PC-9 (cell line): ENCODE measurements around the gene GFPT1. TPM values are rescaled to one million over a fixed set of nuclear protein-coding genes. Genes with fewer than 3 reads are reported as not detected.

Source experiments
- BruUV-seq: library from RNA; stranded (reverse); fragments of 400-500 nt; replicated peaks from 2 replicates; lab custom pipeline; 2021; lab: Mats Ljungman, UMichigan
- CTCF ChIA-PET: fragments of 300-600 bp; sonication (Branson Sonifier 250); formaldehyde crosslinking; loops from one replicate; lab custom pipeline; 2022; ENCODE audit warnings: antibody characterized with exemption; lab: Charles Lee
- POLR2A ChIA-PET: fragments of 300-600 bp; sonication (Branson Sonifier 250); formaldehyde crosslinking; loops from one replicate; lab custom pipeline; 2022; ENCODE audit warnings: antibody characterized with exemption; ENCODE audit not compliant: unreplicated experiment; lab: Charles Lee
- DNase-seq, 2 experiments: peaks; one replicate each; pipeline versions ENCODE4 v3.0.0 to v3.0.0-alpha.2; 2015 to 2022; ENCODE audit warnings: mixed read lengths in 1 of 2
- H2AFZ ChIP-seq: fragments of 200-600 bp; sonication (generic); 2 replicates; pipeline ENCODE4 v1.8.1; 2017; ENCODE audit warnings: antibody characterized with exemption
- H3F3A ChIP-seq: fragments of 200-600 bp; sonication (generic); 2 replicates; pipeline ENCODE4 v1.8.1; 2017; ENCODE audit warnings: antibody characterized with exemption, mild to moderate bottlenecking, low read depth; ENCODE audit not compliant: insufficient read depth
- H3K27ac ChIP-seq: fragments of 200-600 bp; sonication (generic); 2 replicates; pipeline ENCODE4 v1.6.1; 2016; ENCODE audit warnings: mixed run types
- H3K27me3 ChIP-seq: fragments of 200-600 bp; sonication (generic); 2 replicates; pipeline ENCODE4 v1.6.1; 2016; ENCODE audit warnings: low read depth, mixed run types; ENCODE audit not compliant: insufficient read depth
- H3K36me3 ChIP-seq: fragments of 200-600 bp; sonication (generic); 2 replicates; pipeline ENCODE4 v1.6.1; 2016; ENCODE audit warnings: low read depth, mixed run types
- H3K4me1 ChIP-seq: fragments of 200-600 bp; sonication (generic); replicated peaks from 2 replicates; pipeline ENCODE4 v1.6.1; 2016; ENCODE audit warnings: mixed run types; ENCODE audit not compliant: insufficient read depth
- H3K4me2 ChIP-seq: fragments of 200-600 bp; sonication (generic); 2 replicates; pipeline ENCODE4 v1.6.1; 2017; ENCODE audit warnings: mixed run types
- H3K4me3 ChIP-seq: fragments of 200-600 bp; sonication (generic); 2 replicates; pipeline ENCODE4 v1.6.1; 2016; ENCODE audit warnings: mixed run types
- H3K79me2 ChIP-seq: fragments of 200-600 bp; sonication (generic); 2 replicates; pipeline ENCODE4 v1.6.1; 2017; ENCODE audit warnings: low read depth, mixed run types
- H3K9me2 ChIP-seq: fragments of 200-600 bp; sonication (generic); 2 replicates; pipeline ENCODE4 v1.8.1; 2017; ENCODE audit warnings: mild to moderate bottlenecking; ENCODE audit not compliant: insufficient read depth
- H3K9me3 ChIP-seq: fragments of 200-600 bp; sonication (generic); 2 replicates; pipeline ENCODE4 v1.8.1; 2016; ENCODE audit warnings: low read depth; ENCODE audit not compliant: insufficient read depth
- H4K20me1 ChIP-seq: fragments of 200-600 bp; sonication (generic); 2 replicates; pipeline ENCODE4 v1.8.1; 2017; ENCODE audit not compliant: insufficient read depth
- EZH2 ChIP-seq: fragments of 200-600 bp; sonication (generic); IDR thresholded peaks from 2 replicates; pipeline ENCODE4 v1.8.0; 2017; ENCODE audit warnings: antibody characterized with exemption, low read depth
- intact Hi-C: fragments of 100-400 bp; cut with micrococcal nuclease; formaldehyde crosslinking; loops from one replicate; pipeline ENCODE4 v1.10.0; 2022; ENCODE audit not compliant: unreplicated experiment
- total RNA-seq: library from RNA; stranded (reverse); gene quantifications from 2 replicates; pipeline ENCODE4 v1.2.3, GENCODE V29; 2021
- TF ChIP-seq, protein P1 (sequence below): fragments of 200-600 bp; sonication (generic); conservative IDR thresholded peaks from 2 replicates; pipeline ENCODE4 v1.6.1; 2017; ENCODE audit warnings: mixed run types, antibody characterized with exemption, mild to moderate bottlenecking, moderate library complexity

Gene GFPT1
- total RNA-seq, 1 experiment from 2014 or later: 58.3 TPM

DNA sequence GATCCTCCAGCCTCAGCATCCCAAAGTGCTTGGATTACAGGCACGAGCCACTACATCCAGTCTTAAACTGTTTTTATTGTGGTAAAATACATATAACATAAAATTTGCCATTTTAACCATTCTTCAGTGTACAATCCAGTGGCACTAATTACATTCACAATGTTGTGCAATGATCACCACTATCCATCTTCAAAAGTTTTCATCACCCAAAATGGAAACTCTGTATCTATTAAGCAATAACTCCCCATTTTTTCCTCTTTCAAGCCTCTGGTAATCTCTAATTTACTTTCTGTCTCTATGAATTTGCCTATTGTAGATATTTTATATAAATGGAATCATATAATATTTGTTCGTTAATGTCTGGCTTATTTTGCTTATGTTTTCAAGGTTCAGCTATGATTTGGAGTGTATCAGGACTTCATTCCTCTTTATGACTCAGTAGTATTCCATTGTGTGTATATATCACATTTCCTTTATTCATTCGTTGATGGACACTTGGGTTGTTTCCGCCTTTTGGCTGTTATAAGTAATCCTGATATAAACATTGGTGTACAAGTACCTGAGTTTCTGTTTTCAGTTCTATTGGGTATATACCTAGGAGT, 71.8 kb downstream of the GFPT1 start:
- no peak overlapping the region for H3K4me2 ChIP-seq
- TF ChIP-seq EZH2: no peak
- H3K9me2 ChIP-seq: no peaks in the 10 kb centered on the region
- H3F3A ChIP-seq: peaks cover 8% of the 10 kb centered on the region; the same call in 1 of the 2 replicates
- H3K27ac ChIP-seq: no peak overlapping the region
- CTCF ChIA-PET: no interaction called here
- H3K4me1 ChIP-seq: no peaks in the 10 kb centered on the region
- POLR2A ChIA-PET: interaction anchor here (0.6 to 0.7 kb wide), 2 partner anchors 99 to 345 kb away, joined by 3 to 4 read pairs; no protein-coding TSS in a partner anchor
- no peaks in the 10 kb centered on the region; the same call in 1 of the 2 replicates for H4K20me1 ChIP-seq
- no peaks in the 10 kb centered on the region for H3K79me2 ChIP-seq
- no peak overlapping the region for H3K4me3 ChIP-seq
- H3K36me3 ChIP-seq: no peaks in the 10 kb centered on the region
- no peak for DNase-seq
- no TSS peak for BruUV-seq
- no peaks in the 10 kb centered on the region; the same call in 1 of the 2 replicates for H3K9me3 ChIP-seq
- H3K27me3 ChIP-seq: no peaks in the 10 kb centered on the region
- no peak overlapping the region for H2AFZ ChIP-seq
- intact Hi-C loops: no loop called here

DNA sequence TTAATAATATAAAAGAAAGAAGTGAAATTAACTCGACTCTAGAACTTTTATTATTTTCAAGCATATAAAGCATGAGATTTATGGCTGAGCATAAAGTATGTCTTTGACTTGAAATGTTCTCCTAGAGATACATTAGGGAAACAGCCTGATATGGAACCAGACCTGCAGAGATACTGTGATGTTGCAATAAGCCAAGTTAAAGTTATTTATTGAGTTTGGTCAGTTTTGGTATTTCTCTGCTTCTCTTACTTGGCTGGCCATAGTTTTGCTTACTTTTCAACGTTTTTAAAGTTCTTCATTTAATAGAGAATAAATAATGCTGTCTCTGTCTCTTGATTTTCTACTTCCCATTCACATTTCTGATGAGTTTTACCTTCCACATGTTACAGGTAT, 76.0 kb downstream of the GFPT1 start:
- intact Hi-C loops: no loop called here
- Histone ChIP-seq H4K20me1 (no peaks in the 10 kb centered on the region), H2AFZ (no peak overlapping the region), H3F3A (peaks cover 15% of the 10 kb centered on the region; the same call in 1 of the 2 replicates), H3K36me3 (no peaks in the 10 kb centered on the region), H3K4me2 (no peak overlapping the region), H3K9me2 (no peaks in the 10 kb centered on the region), H3K79me2 (no peaks in the 10 kb centered on the region), H3K27me3 (peaks cover 8% of the 10 kb centered on the region), H3K27ac (no peak overlapping the region), H3K4me3 (no peak overlapping the region), H3K4me1 (peaks cover 9% of the 10 kb centered on the region; the same call in 1 of the 2 replicates), H3K9me3 (no peaks in the 10 kb centered on the region)
- ChIA-PET POLR2A (no interaction called here), CTCF (no interaction called here)
- DNase-seq: no peak
- no TSS peak for BruUV-seq
- TF ChIP-seq EZH2: no peak

DNA sequence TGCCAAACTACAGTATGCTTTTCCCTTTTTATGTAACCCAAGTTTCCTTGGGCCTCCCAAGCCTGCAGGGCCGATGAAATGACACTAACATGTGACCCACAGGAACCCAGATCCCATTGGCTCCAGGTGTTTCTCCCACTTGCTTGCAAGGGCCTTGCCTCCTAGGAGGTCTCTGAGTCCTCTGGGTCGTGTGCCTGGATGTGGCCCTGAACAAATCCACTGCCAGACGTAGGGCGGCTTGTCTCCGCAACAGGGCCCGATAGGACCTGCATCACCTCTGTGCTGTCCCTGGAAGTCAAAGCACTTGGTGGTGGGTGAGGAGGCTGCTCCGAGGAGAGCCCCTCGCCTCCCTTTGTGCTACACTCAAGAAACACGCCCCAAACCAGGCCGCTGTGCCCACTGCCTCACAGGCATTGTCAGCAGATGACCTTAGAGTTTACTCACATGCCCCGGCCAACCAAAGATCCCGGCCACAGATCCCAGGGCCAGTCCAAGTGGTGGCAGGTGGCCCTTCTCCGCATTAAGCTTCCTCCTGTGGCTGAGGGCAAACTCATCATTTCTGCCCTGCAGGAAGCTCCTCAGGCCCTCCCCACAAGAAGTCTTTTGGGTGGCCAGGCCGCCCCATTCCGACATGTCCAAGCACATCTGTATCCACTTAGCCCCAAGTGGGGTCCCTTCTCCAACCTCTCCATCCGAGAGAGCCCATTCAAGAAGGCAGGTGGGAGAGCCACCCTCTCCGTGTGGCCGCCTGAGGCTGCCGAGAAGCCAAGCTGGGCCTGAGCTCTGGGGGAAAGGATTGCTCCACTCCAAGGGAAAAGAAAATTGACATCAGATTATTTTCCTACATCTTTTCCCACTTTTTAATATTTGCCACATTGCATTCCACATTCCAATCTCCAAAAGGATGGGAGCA, 76.7 kb downstream of the GFPT1 start:
- no peaks in the 10 kb centered on the region for H3K79me2 ChIP-seq
- H3K4me2 ChIP-seq: no peak overlapping the region
- ChIA-PET CTCF (no interaction called here), POLR2A (no interaction called here)
- no TSS peak for BruUV-seq
- peaks cover 13% of the 10 kb centered on the region for H3K27me3 ChIP-seq
- no peak for DNase-seq
- peaks cover 9% of the 10 kb centered on the region; the same call in 1 of the 2 replicates for H3K4me1 ChIP-seq
- H3K9me2 ChIP-seq: no peaks in the 10 kb centered on the region
- no peak overlapping the region for H3K27ac ChIP-seq
- no peaks in the 10 kb centered on the region for H3K36me3 ChIP-seq
- H3F3A ChIP-seq: peaks cover 9% of the 10 kb centered on the region; the same call in 1 of the 2 replicates
- intact Hi-C loops: no loop called here
- no peaks in the 10 kb centered on the region for H3K9me3 ChIP-seq
- no peak overlapping the region for H2AFZ ChIP-seq
- no peaks in the 10 kb centered on the region for H4K20me1 ChIP-seq
- TF ChIP-seq, protein P1, sequence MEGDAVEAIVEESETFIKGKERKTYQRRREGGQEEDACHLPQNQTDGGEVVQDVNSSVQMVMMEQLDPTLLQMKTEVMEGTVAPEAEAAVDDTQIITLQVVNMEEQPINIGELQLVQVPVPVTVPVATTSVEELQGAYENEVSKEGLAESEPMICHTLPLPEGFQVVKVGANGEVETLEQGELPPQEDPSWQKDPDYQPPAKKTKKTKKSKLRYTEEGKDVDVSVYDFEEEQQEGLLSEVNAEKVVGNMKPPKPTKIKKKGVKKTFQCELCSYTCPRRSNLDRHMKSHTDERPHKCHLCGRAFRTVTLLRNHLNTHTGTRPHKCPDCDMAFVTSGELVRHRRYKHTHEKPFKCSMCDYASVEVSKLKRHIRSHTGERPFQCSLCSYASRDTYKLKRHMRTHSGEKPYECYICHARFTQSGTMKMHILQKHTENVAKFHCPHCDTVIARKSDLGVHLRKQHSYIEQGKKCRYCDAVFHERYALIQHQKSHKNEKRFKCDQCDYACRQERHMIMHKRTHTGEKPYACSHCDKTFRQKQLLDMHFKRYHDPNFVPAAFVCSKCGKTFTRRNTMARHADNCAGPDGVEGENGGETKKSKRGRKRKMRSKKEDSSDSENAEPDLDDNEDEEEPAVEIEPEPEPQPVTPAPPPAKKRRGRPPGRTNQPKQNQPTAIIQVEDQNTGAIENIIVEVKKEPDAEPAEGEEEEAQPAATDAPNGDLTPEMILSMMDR: no peak
- TF ChIP-seq EZH2: no peak
- no peak overlapping the region for H3K4me3 ChIP-seq
